Spleen (tissue), 11 donors: ENCODE data around the gene RMRP. TPM values are rescaled to one million over a fixed set of nuclear protein-coding genes. Genes with fewer than 3 reads are reported as not detected.
A peak's percentile ranks its signal among the peaks of the same experiment; 100 is the strongest.

Experiments
- DNase-seq: peaks from one replicate; pipeline ENCODE4 v3.0.0-alpha.2; 2020
- H3K27ac ChIP-seq, 8 donors: fragments of 200-600 bp; sonication (generic) in 7 of 8; 1 replicate in 4 of 8; 2 replicates in 4 of 8; pipeline versions ENCODE4 v1.5.0 to v1.8.0; 2016 to 2021; ENCODE audit warnings: inconsistent platforms in 4 of 8, mild to moderate bottlenecking in 4 of 8, moderate library complexity in 1 of 8
- H3K27me3 ChIP-seq, 7 donors: fragments of 200-600 bp; sonication (generic) in 6 of 7; replicated peaks in 1 of 7; 1 replicate in 4 of 7; 2 replicates in 3 of 7; pipeline versions ENCODE4 v1.5.0 to v1.8.0; 2016 to 2021; ENCODE audit warnings: inconsistent platforms in 3 of 7, mild to moderate bottlenecking in 1 of 7
- H3K36me3 ChIP-seq, 6 donors: fragments of 200-600 bp; sonication (generic) in 5 of 6; 1 replicate in 4 of 6; 2 replicates in 2 of 6; pipeline versions ENCODE4 v1.5.0 to v1.8.0; 2016 to 2021; ENCODE audit warnings: inconsistent platforms in 2 of 6
- H3K4me1 ChIP-seq, 6 donors: fragments of 200-600 bp; sonication (generic) in 5 of 6; 1 replicate in 3 of 6; 2 replicates in 3 of 6; pipeline versions ENCODE4 v1.5.0 to v1.8.0; 2016 to 2021; ENCODE audit warnings: inconsistent platforms in 3 of 6
- H3K4me3 ChIP-seq, 8 donors: fragments of 200-600 bp; sonication (generic) in 7 of 8; 1 replicate in 4 of 8; 2 replicates in 4 of 8; pipeline versions ENCODE4 v1.5.0 to v1.8.0; 2016 to 2021; ENCODE audit warnings: inconsistent platforms in 4 of 8, mild to moderate bottlenecking in 4 of 8, moderate library complexity in 2 of 8
- H3K9me3 ChIP-seq, 8 donors: fragments of 200-600 bp; sonication (generic) in 7 of 8; 1 replicate in 4 of 8; 2 replicates in 4 of 8; pipeline versions ENCODE4 v1.5.0 to v1.8.0; 2016 to 2021; ENCODE audit warnings: inconsistent platforms in 4 of 8
- POLR2A ChIP-seq, 3 donors: fragments of 450-650 bp; IDR thresholded peaks; one replicate each; pipeline ENCODE4 v1.5.1; 2017; ENCODE audit warnings: antibody characterized with exemption in 3 of 3, mild to moderate bottlenecking in 1 of 3
- POLR2AphosphoS5 ChIP-seq, 3 donors: sonication (generic); formaldehyde crosslinking; IDR thresholded peaks; one replicate each; pipeline ENCODE4 v1.5.1; 2017; ENCODE audit warnings: antibody characterized with exemption in 3 of 3
- WGBS, 5 donors: extraction: QIAGEN DNeasy Blood & Tissue Kit in 3 of 5; methylation state at CpG; one replicate each; pipeline versions ENCODE4 v1.1.5 to v1.1.7; 2013 to 2018; 5-methylcytosine and 5-hydroxymethylcytosine counted together
- intact Hi-C: fragments of 100-400 bp; cut with DNase I; formaldehyde crosslinking; loops from one replicate; pipeline ENCODE4 v1.15.0; 2023; ENCODE audit warnings: low total_unique reads
- polyA plus RNA-seq, 3 donors: library from polyadenylated mRNA; stranded (reverse); fragments of 200-250 nt; gene quantifications; one replicate each; pipeline ENCODE4 v1.2.1, GENCODE V29; 2013
- total RNA-seq, 7 donors: library from RNA; depleted of rRNA in 3 of 7; stranded (reverse); fragments of >200 nt in 3 of 7; fragmentation: NEBNext Ultra II Directional in 4 of 7; extraction: Animal tissue kit (Norgen Biotek cat#: 25700) in 4 of 7; gene quantifications; one replicate each; pipeline versions ENCODE4 v1.1.0 to v1.2.1, GENCODE V29; 2016 to 2021
- TF ChIP-seq, protein P1 (sequence below), 11 experiments: fragments of 200-600 bp in 7 of 11; fragments of 450-650 bp in 4 of 11; sonication (generic) in 4 of 11; IDR thresholded peaks in 8 of 11; conservative IDR thresholded peaks in 3 of 11; 1 replicate in 7 of 11; 2 replicates in 4 of 11; pipeline versions ENCODE4 v1.4.0 to v1.8.0; 2016 to 2021; ENCODE audit warnings: antibody characterized with exemption in 11 of 11, inconsistent platforms in 4 of 11, mild to moderate bottlenecking in 1 of 11
- donor health status: healthy with polysubstance abuse.
- donor health status: DM: no; HTN: no; CAD: no; lungs with moderate emphysema.
- donor health status: DM: no; HTN: no; CAD: no.
- donor health status: Bipolar disorder and iron deficiency.
- donor health status: healthy.
- donor health status: DM: no; HTN: no; CAD: no.
- donor health status: DM: yes; HTN: yes; CAD: no.

Gene RMRP
- total and polyA plus RNA-seq, 10 donors = 42.1 to 28,996 (median 10,652) TPM; not detected in 1

DNA sequence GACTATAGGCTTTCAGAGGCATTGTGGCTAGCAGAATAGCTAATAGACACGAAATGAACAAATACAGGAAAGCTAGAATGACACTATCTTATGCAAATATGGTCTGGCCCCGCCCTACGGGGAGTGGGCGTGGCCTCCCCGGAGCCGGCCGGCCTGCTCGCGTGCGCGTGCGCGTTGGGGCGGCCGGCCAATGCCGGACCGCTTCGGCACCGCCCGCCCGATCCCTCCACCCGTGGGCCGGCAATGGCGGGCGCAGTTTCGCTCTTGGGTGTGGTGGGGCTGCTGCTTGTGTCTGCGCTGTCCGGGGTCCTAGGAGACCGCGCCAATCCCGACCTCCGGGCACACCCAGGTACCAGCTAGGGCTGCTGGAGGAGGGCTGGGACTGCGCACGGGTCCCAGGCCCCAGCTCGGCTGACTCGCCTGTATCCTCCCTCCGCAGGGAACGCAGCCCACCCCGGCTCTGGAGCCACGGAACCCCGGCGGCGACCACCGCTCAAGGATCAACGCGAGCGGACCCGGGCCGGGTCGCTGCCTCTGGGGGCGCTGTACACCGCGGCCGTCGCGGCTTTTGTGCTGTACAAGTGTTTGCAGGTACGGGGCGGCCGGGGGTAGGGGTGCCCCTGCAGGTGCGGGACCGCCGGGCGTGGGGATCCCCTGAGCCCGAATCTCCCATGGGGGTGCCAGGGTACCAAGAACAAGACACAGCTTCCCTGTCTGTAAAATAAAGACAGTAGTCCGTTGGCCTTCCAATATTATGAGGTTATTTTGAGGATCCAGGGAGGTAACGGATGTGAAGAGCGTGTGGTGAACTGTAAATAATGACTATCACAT, 533 bp upstream of the RMRP start, which contains the start of gene CCDC107:
TSS of gene CCDC107 (plus strand) at position 156 of the 831 bp plus-strand sequence. CDS start at position 244, 88 bp downstream.
- Histone ChIP-seq H3K27ac (peak within 1 kb of the TSS; percentile 91 to 98 (median 97)), H3K27me3 (no peaks in the 10 kb centered on the region), H3K9me3 (no peaks in the 10 kb centered on the region), H3K4me3 (peak within 1 kb of the TSS; percentile 78 to 93 (median 87)), H3K36me3 (peaks cover 0 to 32% (median 13%) of the 10 kb centered on the region in 6 donors), H3K4me1 (peaks cover 38 to 84% (median 58%) of the 10 kb centered on the region in 6 donors)
- peak; percentile 34 to 86 (median 78) for TF ChIP-seq POLR2A (IDR thresholded peaks at IDR 0.05)
- TF ChIP-seq POLR2AphosphoS5 (IDR thresholded peaks at IDR 0.05) = peak; percentile 84 to 88 (median 85)
- TF ChIP-seq, protein P1, sequence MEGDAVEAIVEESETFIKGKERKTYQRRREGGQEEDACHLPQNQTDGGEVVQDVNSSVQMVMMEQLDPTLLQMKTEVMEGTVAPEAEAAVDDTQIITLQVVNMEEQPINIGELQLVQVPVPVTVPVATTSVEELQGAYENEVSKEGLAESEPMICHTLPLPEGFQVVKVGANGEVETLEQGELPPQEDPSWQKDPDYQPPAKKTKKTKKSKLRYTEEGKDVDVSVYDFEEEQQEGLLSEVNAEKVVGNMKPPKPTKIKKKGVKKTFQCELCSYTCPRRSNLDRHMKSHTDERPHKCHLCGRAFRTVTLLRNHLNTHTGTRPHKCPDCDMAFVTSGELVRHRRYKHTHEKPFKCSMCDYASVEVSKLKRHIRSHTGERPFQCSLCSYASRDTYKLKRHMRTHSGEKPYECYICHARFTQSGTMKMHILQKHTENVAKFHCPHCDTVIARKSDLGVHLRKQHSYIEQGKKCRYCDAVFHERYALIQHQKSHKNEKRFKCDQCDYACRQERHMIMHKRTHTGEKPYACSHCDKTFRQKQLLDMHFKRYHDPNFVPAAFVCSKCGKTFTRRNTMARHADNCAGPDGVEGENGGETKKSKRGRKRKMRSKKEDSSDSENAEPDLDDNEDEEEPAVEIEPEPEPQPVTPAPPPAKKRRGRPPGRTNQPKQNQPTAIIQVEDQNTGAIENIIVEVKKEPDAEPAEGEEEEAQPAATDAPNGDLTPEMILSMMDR (IDR thresholded peaks at IDR 0.05 in 8 of 11, conservative IDR thresholded peaks at IDR 0.05 in 3 of 11) = peak; percentile 55 to 85 (median 75)
- WGBS, 5 donors = 0 to 1% (median 1%) methylated on average over 10 to 67 of the region's 67 CpGs
- intact Hi-C loops = loop anchor here (5.0 kb wide), 1 partner anchor 74 kb away; the partner anchor contains the start of genes CREB3 and TLN1
- peak; percentile 97 for DNase-seq

DNA sequence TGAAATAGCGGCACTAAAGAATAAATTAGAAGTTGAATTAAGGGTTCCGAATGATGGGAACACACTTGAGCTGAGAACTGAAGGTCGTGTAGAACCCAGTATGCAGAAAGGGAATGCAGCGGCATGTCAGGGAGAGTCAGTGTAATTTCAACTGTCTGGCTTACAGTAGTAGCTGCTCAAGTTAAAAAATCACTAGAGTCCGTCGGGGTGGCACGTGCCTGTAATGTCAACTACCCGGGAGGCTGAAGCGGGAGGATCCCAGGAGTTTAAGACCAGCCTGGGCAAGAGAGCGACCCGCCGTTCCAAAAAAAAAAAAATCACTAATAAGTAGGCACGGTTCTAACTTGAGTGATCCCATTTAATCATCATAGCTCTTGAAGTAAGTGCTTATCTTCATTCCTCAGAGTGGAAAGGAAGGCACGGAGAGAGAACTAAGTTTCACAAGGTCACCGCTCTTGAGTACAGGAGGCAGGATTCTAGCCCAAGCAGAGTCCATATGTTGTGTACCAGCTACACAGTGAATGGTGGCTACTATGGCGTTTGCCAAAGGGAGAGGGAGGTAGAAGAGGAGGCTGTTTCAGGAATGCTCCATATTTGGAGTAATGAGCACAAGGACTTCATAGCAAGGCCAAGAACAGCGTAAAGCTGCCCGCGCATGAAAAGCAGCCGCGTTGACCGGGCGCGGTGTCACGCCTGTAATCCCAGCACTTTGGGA, 831 bp downstream of the RMRP start:
- Histone ChIP-seq H3K27ac (peak overlapping the region; percentile 91 to 98 (median 97)), H3K36me3 (peaks cover 0 to 24% (median 13%) of the 10 kb centered on the region in 6 donors), H3K27me3 (no peaks in the 10 kb centered on the region), H3K4me1 (peaks cover 31 to 83% (median 56%) of the 10 kb centered on the region in 6 donors), H3K9me3 (no peaks in the 10 kb centered on the region), H3K4me3 (peak overlapping the region; percentile 12 to 93 (median 84))
- DNase-seq = no peak
- TF ChIP-seq POLR2AphosphoS5 (IDR thresholded peaks at IDR 0.05) (no peak), POLR2A (IDR thresholded peaks at IDR 0.05) (no peak)
- TF ChIP-seq, protein P1 (IDR thresholded peaks at IDR 0.05 in 8 of 11, conservative IDR thresholded peaks at IDR 0.05 in 3 of 11) = no peak
- intact Hi-C loops = loop anchor here (5.0 kb wide), 1 partner anchor 75 kb away; the partner anchor contains the start of genes CREB3 and TLN1
- WGBS, 5 donors = 30 to 41% (median 34%) methylated on average over 25 of the region's 25 CpGs

DNA sequence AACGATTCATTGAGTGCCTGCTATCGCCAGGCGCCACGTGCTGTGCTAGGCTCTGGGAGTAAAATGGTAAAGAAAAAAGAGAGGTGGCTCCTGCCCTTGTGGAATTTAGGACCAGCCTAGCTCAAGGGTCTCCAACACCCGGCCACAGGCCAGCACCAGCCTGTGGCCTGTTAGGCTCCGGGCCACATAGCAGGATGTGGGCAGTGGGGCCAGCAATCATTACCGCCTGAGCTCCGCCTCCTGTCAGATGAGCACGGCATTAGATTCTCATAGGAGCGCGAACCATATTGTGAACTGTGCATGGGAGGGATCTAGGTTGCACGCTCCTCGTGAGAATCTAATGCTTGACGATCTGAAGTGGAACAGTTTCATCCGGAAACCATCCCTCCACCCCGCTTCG, 1.5 kb downstream of the RMRP start:
- 68 to 79% (median 68%) methylated on average over 17 of the region's 17 CpGs for WGBS, 5 donors
- no peaks in the 10 kb centered on the region for H3K27me3 ChIP-seq
- intact Hi-C loops = loop anchor here (5.0 kb wide), 1 partner anchor 76 kb away; the partner anchor contains the start of genes CREB3 and TLN1

More for the DNA sequence above, 1.5 kb downstream of the RMRP start:
- Histone ChIP-seq H3K9me3 (no peaks in the 10 kb centered on the region), H3K36me3 (peaks cover 0 to 18% (median 11%) of the 10 kb centered on the region in 6 donors), H3K4me1 (peaks cover 28 to 83% (median 56%) of the 10 kb centered on the region in 6 donors), H3K27ac (peak overlapping the region in 6 of 8 donors; percentile 91 to 98 (median 94)), H3K4me3 (no peak overlapping the region)
- TF ChIP-seq, protein P1 (IDR thresholded peaks at IDR 0.05 in 8 of 11, conservative IDR thresholded peaks at IDR 0.05 in 3 of 11) = no peak
- no peak for DNase-seq
